ENCODE data around the gene MMP24OS. TPM values are rescaled to one million over a fixed set of nuclear protein-coding genes. Genes with fewer than 3 reads are reported as not detected.
A peak's percentile ranks its signal among the peaks of the same experiment; 100 is the strongest.
"Not testable (repeated sequence)": the region's sequence is repeated elsewhere in the genome, so short reads cannot be mapped to it uniquely, and the experiment has no call there.

The MMP24OS gene
- total RNA-seq, 1 donor from 2014 or later, result 2.9 TPM

DNA sequence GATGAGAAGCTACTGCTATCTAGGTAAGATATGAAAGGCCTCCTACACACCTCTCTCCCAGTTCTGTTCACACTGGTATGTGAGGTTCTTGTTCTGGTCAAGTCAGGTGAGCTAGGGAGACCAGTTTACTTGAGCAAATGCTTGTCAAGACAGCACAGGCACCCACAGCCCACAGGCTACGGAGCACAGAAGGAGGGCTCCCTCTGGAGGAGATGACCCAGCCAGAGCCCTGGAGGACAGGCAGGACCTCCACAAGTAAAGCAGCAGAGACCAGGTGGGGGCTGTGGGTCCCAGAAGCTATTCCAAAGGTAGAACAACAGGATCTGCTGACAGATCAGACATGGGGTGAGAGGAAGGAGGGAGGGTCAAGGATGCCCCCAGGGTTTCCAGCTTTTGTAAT lies 13.2 kb downstream of the MMP24OS start:
- Histone ChIP-seq H4K20me1 (ENCODE audit: low read depth) (no peaks in the 10 kb centered on the region), H3K4me3 (no peak overlapping the region), H3K27me3 (no peaks in the 10 kb centered on the region), H2AFZ (replicated peaks) (no peak overlapping the region), H3K79me2 (ENCODE audit: low read depth) (no peaks in the 10 kb centered on the region), H3K9ac (no peak overlapping the region), H3K4me2 (no peak overlapping the region), H3F3A (ENCODE audit: low read depth) (peaks cover 48% of the 10 kb centered on the region), H3K27ac (no peak overlapping the region), H3K4me1 (peaks cover 45% of the 10 kb centered on the region), H3K36me3 (no peaks in the 10 kb centered on the region), H3K9me3 (ENCODE audit: low read depth) (no peaks in the 10 kb centered on the region)
- Mint-ChIP-seq H3K4me3 (no peak overlapping the region), H3K27ac (no peak overlapping the region), H3K27me3 (ENCODE audit: insufficient read depth, low read depth) (peaks cover 5% of the 10 kb centered on the region), H3K9me3 (no peaks in the 10 kb centered on the region), H3K4me1 (peaks cover 27% of the 10 kb centered on the region), H3K36me3 (peaks cover 4% of the 10 kb centered on the region)
- no peak for DNase-seq (ENCODE audit: low spot score)
- TF ChIP-seq EZH2phosphoT487 (IDR thresholded peaks at IDR 0.05) (no peak), EZH2 (IDR thresholded peaks at IDR 0.05) (no peak)
- TF ChIP-seq, protein P1, sequence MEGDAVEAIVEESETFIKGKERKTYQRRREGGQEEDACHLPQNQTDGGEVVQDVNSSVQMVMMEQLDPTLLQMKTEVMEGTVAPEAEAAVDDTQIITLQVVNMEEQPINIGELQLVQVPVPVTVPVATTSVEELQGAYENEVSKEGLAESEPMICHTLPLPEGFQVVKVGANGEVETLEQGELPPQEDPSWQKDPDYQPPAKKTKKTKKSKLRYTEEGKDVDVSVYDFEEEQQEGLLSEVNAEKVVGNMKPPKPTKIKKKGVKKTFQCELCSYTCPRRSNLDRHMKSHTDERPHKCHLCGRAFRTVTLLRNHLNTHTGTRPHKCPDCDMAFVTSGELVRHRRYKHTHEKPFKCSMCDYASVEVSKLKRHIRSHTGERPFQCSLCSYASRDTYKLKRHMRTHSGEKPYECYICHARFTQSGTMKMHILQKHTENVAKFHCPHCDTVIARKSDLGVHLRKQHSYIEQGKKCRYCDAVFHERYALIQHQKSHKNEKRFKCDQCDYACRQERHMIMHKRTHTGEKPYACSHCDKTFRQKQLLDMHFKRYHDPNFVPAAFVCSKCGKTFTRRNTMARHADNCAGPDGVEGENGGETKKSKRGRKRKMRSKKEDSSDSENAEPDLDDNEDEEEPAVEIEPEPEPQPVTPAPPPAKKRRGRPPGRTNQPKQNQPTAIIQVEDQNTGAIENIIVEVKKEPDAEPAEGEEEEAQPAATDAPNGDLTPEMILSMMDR (IDR thresholded peaks at IDR 0.05), result no peak

GRCh38 chr20:35263532-35264341 lies 14.2 kb downstream of the MMP24OS start:
- no peak overlapping the region for H3K9ac ChIP-seq

GRCh38 chr20:35262731-35263531 lies 15.0 kb downstream of the MMP24OS start:
- H4K20me1 ChIP-seq (ENCODE audit: low read depth); H2AFZ ChIP-seq (replicated peaks); H3K27me3 ChIP-seq; H3K9ac ChIP-seq; H3K36me3 Mint-ChIP-seq; H3K36me3 ChIP-seq; H3K9me3 ChIP-seq (ENCODE audit: low read depth); H3K79me2 ChIP-seq (ENCODE audit: low read depth); H3K9me3 Mint-ChIP-seq; H3K27me3 Mint-ChIP-seq (ENCODE audit: insufficient read depth, low read depth): not testable (repeated sequence)
- peak; percentile 94 for DNase-seq (ENCODE audit: low spot score)
- Mint-ChIP-seq H3K27ac (peak overlapping the region; percentile 97), H3K4me3 (peak overlapping the region; percentile 25), H3K4me1 (peaks cover 28% of the 10 kb centered on the region)
- peak; percentile 90 for TF ChIP-seq EZH2phosphoT487 (IDR thresholded peaks at IDR 0.05)
- TF ChIP-seq, protein P1 (IDR thresholded peaks at IDR 0.05), result peak; percentile 30
- peak overlapping the region; percentile 98 for H3K27ac ChIP-seq
- peaks cover 49% of the 10 kb centered on the region for H3F3A ChIP-seq (ENCODE audit: low read depth)
- peaks cover 48% of the 10 kb centered on the region for H3K4me1 ChIP-seq
- H3K4me3 ChIP-seq, result peak overlapping the region; percentile 26
- peak overlapping the region; percentile 73 for H3K4me2 ChIP-seq

More at GRCh38 chr20:35263532-35264341, 14.2 kb downstream of the MMP24OS start:
- Mint-ChIP-seq H3K27ac (peak overlapping the region; percentile 97), H3K4me3 (peak overlapping the region; percentile 52), H3K4me1 (peaks cover 28% of the 10 kb centered on the region), H3K9me3 (no peaks in the 10 kb centered on the region), H3K27me3 (ENCODE audit: insufficient read depth, low read depth) (peaks cover 5% of the 10 kb centered on the region), H3K36me3 (no peaks in the 10 kb centered on the region)
- DNase-seq (ENCODE audit: low spot score), result no peak
- H2AFZ ChIP-seq (replicated peaks), result no peak overlapping the region
- no peaks in the 10 kb centered on the region for H3K36me3 ChIP-seq
- no peaks in the 10 kb centered on the region for H3K27me3 ChIP-seq
- H3K4me2 ChIP-seq, result peak overlapping the region; percentile 73
- peaks cover 48% of the 10 kb centered on the region for H3K4me1 ChIP-seq
- H3K4me3 ChIP-seq, result peak overlapping the region; percentile 26
- TF ChIP-seq EZH2phosphoT487 (IDR thresholded peaks at IDR 0.05), result no peak
- TF ChIP-seq, protein P1 (IDR thresholded peaks at IDR 0.05), result no peak
- no peak for TF ChIP-seq EZH2 (IDR thresholded peaks at IDR 0.05)
- H3F3A ChIP-seq (ENCODE audit: low read depth), result peaks cover 49% of the 10 kb centered on the region
- H3K27ac ChIP-seq, result peak overlapping the region; percentile 98
- no peaks in the 10 kb centered on the region for H4K20me1 ChIP-seq (ENCODE audit: low read depth)
- H3K9me3 ChIP-seq (ENCODE audit: low read depth), result no peaks in the 10 kb centered on the region
- H3K79me2 ChIP-seq (ENCODE audit: low read depth), result no peaks in the 10 kb centered on the region

- H3K4me3 Mint-ChIP-seq, result peak overlapping the region; percentile 72
Observed at GRCh38 chr20:35262321-35262720, 15.6 kb downstream of the MMP24OS start.

More at GRCh38 chr20:35262321-35262720, 15.6 kb downstream of the MMP24OS start:
- peaks cover 48% of the 10 kb centered on the region for H3K4me1 ChIP-seq
- H3K27me3 ChIP-seq; H2AFZ ChIP-seq (replicated peaks); H3K27me3 Mint-ChIP-seq (ENCODE audit: insufficient read depth, low read depth); H4K20me1 ChIP-seq (ENCODE audit: low read depth); H3K36me3 Mint-ChIP-seq; H3K36me3 ChIP-seq; H3K9me3 Mint-ChIP-seq; H3K79me2 ChIP-seq (ENCODE audit: low read depth); H3K9me3 ChIP-seq (ENCODE audit: low read depth); DNase-seq (ENCODE audit: low spot score); H3K9ac ChIP-seq: not testable (repeated sequence)
- H3K27ac ChIP-seq, result peak overlapping the region; percentile 88
- Mint-ChIP-seq H3K27ac (peak overlapping the region; percentile 90), H3K4me1 (peaks cover 28% of the 10 kb centered on the region)
- peaks cover 49% of the 10 kb centered on the region for H3F3A ChIP-seq (ENCODE audit: low read depth)
- H3K4me3 ChIP-seq, result peak overlapping the region; percentile 34
- H3K4me2 ChIP-seq, result peak overlapping the region; percentile 73

All from neural progenitor cell (in vitro differentiated cells).